GM23338 (cell line): Measurements from ENCODE around the gene SESN3. TPM values are rescaled to one million over a fixed set of nuclear protein-coding genes. Genes with fewer than 3 reads are reported as not detected.

Experiments
- ATAC-seq: fragments of 200-7000 bp; cut with Tn5 transposase; 3 replicates; pipeline ENCODE4 v1.9.1; 2020
- DNase-seq: peaks from one replicate; pipeline ENCODE4 v3.0.0-alpha.2; 2015; ENCODE audit warnings: low spot score
- H2AFZ ChIP-seq: fragments of 200-600 bp; sonication (generic); 2 replicates; pipeline ENCODE4 v1.8.0; 2016; ENCODE audit warnings: antibody characterized with exemption, mild to moderate bottlenecking, moderate library complexity
- H3F3A ChIP-seq: fragments of 200-600 bp; sonication (generic); replicated peaks from 2 replicates; pipeline ENCODE4 v1.8.0; 2017; ENCODE audit warnings: antibody characterized with exemption, mixed run types, low read depth
- H3K27ac ChIP-seq: fragments of 200-600 bp; sonication (generic); 2 replicates; pipeline ENCODE4 v1.6.1; 2016; ENCODE audit warnings: low read depth
- H3K27me3 ChIP-seq: fragments of 200-600 bp; sonication (generic); 2 replicates; pipeline ENCODE4 v1.8.0; 2016; ENCODE audit warnings: mild to moderate bottlenecking, mixed run types, moderate library complexity; ENCODE audit not compliant: insufficient read depth
- H3K36me3 ChIP-seq: fragments of 200-600 bp; sonication (generic); 2 replicates; pipeline ENCODE4 v1.8.0; 2016; ENCODE audit warnings: mild to moderate bottlenecking; ENCODE audit not compliant: insufficient read depth
- H3K4me1 ChIP-seq: fragments of 200-600 bp; sonication (generic); 2 replicates; pipeline ENCODE4 v1.8.0; 2016; ENCODE audit warnings: mild to moderate bottlenecking, moderate library complexity; ENCODE audit not compliant: insufficient read depth
- H3K4me2 ChIP-seq: fragments of 200-600 bp; sonication (generic); 2 replicates; pipeline ENCODE4 v1.7.1; 2017; ENCODE audit warnings: mixed run types
- H3K4me3 ChIP-seq: fragments of 200-600 bp; sonication (generic); 2 replicates; pipeline ENCODE4 v1.6.1; 2016; ENCODE audit warnings: mixed run types
- H3K79me2 ChIP-seq: fragments of 200-600 bp; sonication (generic); replicated peaks from 2 replicates; pipeline ENCODE4 v1.8.0; 2017; ENCODE audit warnings: mild to moderate bottlenecking; ENCODE audit not compliant: insufficient read depth
- H3K9me2 ChIP-seq: fragments of 200-600 bp; sonication (generic); 2 replicates; pipeline ENCODE4 v1.8.0; 2017; ENCODE audit not compliant: insufficient read depth
- H4K20me1 ChIP-seq: fragments of 200-600 bp; sonication (generic); replicated peaks from 2 replicates; pipeline ENCODE4 v1.8.0; 2017; ENCODE audit warnings: mild to moderate bottlenecking; ENCODE audit not compliant: insufficient read depth
- H3K27ac Mint-ChIP-seq: 2 replicates; pipeline ENCODE4 v1.8.0; 2020; ENCODE audit warnings: inconsistent platforms, mild to moderate bottlenecking, moderate library complexity, mixed read lengths
- H3K27me3 Mint-ChIP-seq: 3 replicates; pipeline ENCODE4 v1.8.0; 2022; ENCODE audit warnings: low read depth, mild to moderate bottlenecking, moderate library complexity, mixed read lengths, inconsistent platforms; ENCODE audit not compliant: insufficient read depth, poor library complexity
- H3K36me3 Mint-ChIP-seq: 3 replicates; pipeline ENCODE4 v1.8.0; 2021; ENCODE audit warnings: low read depth, mild to moderate bottlenecking, inconsistent platforms, moderate library complexity, mixed read lengths
- H3K4me1 Mint-ChIP-seq: 3 replicates; pipeline ENCODE4 v1.8.0; 2020; ENCODE audit warnings: mild to moderate bottlenecking, inconsistent platforms, mixed read lengths
- H3K4me3 Mint-ChIP-seq: 3 replicates; pipeline ENCODE4 v1.8.0; 2021; ENCODE audit warnings: moderate library complexity, mild to moderate bottlenecking, inconsistent platforms, mixed read lengths
- H3K9me3 Mint-ChIP-seq: 3 replicates; pipeline ENCODE4 v1.8.0; 2020; ENCODE audit warnings: moderate library complexity, mild to moderate bottlenecking, inconsistent platforms, mixed read lengths
- CREB1 ChIP-seq: fragments of 250-450 bp; sonication (Bioruptor Pico); IDR thresholded peaks from 2 replicates; pipeline ENCODE4 v1.5.0; 2020; ENCODE audit warnings: low read depth, mild to moderate bottlenecking, moderate library complexity
- CTCF ChIP-seq, 2 experiments: fragments of 200-600 bp in 1 of 2; sonication (generic) in 1 of 2; conservative IDR thresholded peaks; 2 replicates each; pipeline versions ENCODE4 v1.5.1 to v1.6.1; 2016 to 2017; ENCODE audit warnings: antibody characterized with exemption in 2 of 2, low read depth in 2 of 2, mild to moderate bottlenecking in 2 of 2, moderate library complexity in 1 of 2
- EZH2 ChIP-seq: fragments of 200-600 bp; sonication (generic); IDR thresholded peaks from one replicate; pipeline ENCODE4 v1.8.0; 2017; ENCODE audit warnings: antibody characterized with exemption, mild to moderate bottlenecking, low read depth; ENCODE audit not compliant: unreplicated experiment
- EZH2phosphoT487 ChIP-seq: fragments of 200-600 bp; sonication (generic); IDR thresholded peaks from one replicate; pipeline ENCODE4 v1.8.1; 2018; ENCODE audit warnings: antibody characterized with exemption; ENCODE audit not compliant: unreplicated experiment
- NANOG ChIP-seq: IDR thresholded peaks from 2 replicates; pipeline ENCODE4 v1.6.1; 2016; ENCODE audit warnings: antibody characterized with exemption, borderline replicate concordance
- POLR2AphosphoS5 ChIP-seq: IDR thresholded peaks from 2 replicates; pipeline ENCODE4 v1.6.1; 2016; ENCODE audit warnings: antibody characterized with exemption, low read depth
- REST ChIP-seq: IDR thresholded peaks from one replicate; pipeline ENCODE4 v1.6.1; 2018; ENCODE audit warnings: antibody characterized with exemption; ENCODE audit not compliant: unreplicated experiment
- STAT1 ChIP-seq: IDR thresholded peaks from one replicate; pipeline ENCODE4 v1.6.1; 2016; ENCODE audit warnings: antibody characterized with exemption; ENCODE audit not compliant: unreplicated experiment
- polyA plus RNA-seq: library from polyadenylated mRNA; unstranded; fragments of >200 nt; fragmentation: Nextera tagmentation; extraction: Ambion mirVana; gene quantifications from 2 replicates; pipeline ENCODE4 v1.2.1, GENCODE V29; 2016
- total RNA-seq: library from RNA; depleted of rRNA; stranded (reverse); fragments of >200 nt; shearing (Covaris generic); gene quantifications from 2 replicates; pipeline ENCODE4 v1.2.3, GENCODE V29; 2014

The SESN3 gene
- total and polyA plus RNA-seq, 2 experiments from 2014 or later = 5.5 to 30.5 TPM

- Histone ChIP-seq H4K20me1 (no peaks in the 10 kb centered on the region), H3K4me2 (no peak overlapping the region), H3K27me3 (peaks cover 21% of the 10 kb centered on the region), H3K27ac (no peak overlapping the region), H2AFZ (no peak overlapping the region), H3K79me2 (no peaks in the 10 kb centered on the region), H3K36me3 (no peaks in the 10 kb centered on the region), H3F3A (no peaks in the 10 kb centered on the region), H3K9me2 (peaks cover 5% of the 10 kb centered on the region; the same call in 1 of the 2 replicates), H3K4me1 (no peaks in the 10 kb centered on the region), H3K4me3 (no peak overlapping the region)
- Mint-ChIP-seq H3K36me3 (no peaks in the 10 kb centered on the region), H3K9me3 (no peaks in the 10 kb centered on the region), H3K27ac (no peak overlapping the region), H3K4me1 (no peaks in the 10 kb centered on the region), H3K27me3 (no peaks in the 10 kb centered on the region), H3K4me3 (no peak overlapping the region)
- TF ChIP-seq POLR2AphosphoS5 (no peak), CREB1 (CRISPR knock-in tag) (no peak), CTCF (conservative IDR thresholded peaks at IDR 0.05; ENCODE audit: low read depth in 2 of 2) (peak in 1 of 2 experiments; percentile 29; a peak in 1 of 4 replicates)
- ATAC-seq (no peak), DNase-seq (no peak)
Measured at GRCh38 chr11:95140397-95141033, 90.5 kb downstream of the SESN3 start.

GRCh38 chr11:95138448-95138847 is 92.6 kb downstream of the SESN3 start:
- no peak overlapping the region for H3K27ac Mint-ChIP-seq
- Histone ChIP-seq H3K4me1 (no peaks in the 10 kb centered on the region), H3K4me3 (no peak overlapping the region), H4K20me1 (0 out of 2 replicates have a peak, but pooled peaks cover 2% of the 10 kb centered on the region), H3K36me3 (no peaks in the 10 kb centered on the region), H3K27ac (no peak overlapping the region), H3F3A (no peaks in the 10 kb centered on the region), H3K9me2 (no peaks in the 10 kb centered on the region), H2AFZ (no peak overlapping the region), H3K79me2 (no peaks in the 10 kb centered on the region), H3K4me2 (no peak overlapping the region), H3K27me3 (peaks cover 11% of the 10 kb centered on the region; the same call in 1 of the 2 replicates)
- no peaks in the 10 kb centered on the region for H3K9me3 Mint-ChIP-seq
- no peak for ATAC-seq
- no peaks in the 10 kb centered on the region for H3K27me3 Mint-ChIP-seq
- H3K4me3 Mint-ChIP-seq = no peak overlapping the region
- DNase-seq = no peak
- no peaks in the 10 kb centered on the region for H3K4me1 Mint-ChIP-seq
- no peaks in the 10 kb centered on the region for H3K36me3 Mint-ChIP-seq
- TF ChIP-seq CTCF (conservative IDR thresholded peaks at IDR 0.05; ENCODE audit: low read depth in 2 of 2) = peak; percentile 12 to 42; a peak in 2 of 4 replicates
- TF ChIP-seq EZH2 = no peak

- no peak overlapping the region for H3K27ac Mint-ChIP-seq
- DNase-seq = no peak
- H3K79me2 ChIP-seq = no peaks in the 10 kb centered on the region
- no peaks in the 10 kb centered on the region for H3K4me1 ChIP-seq
- no peak overlapping the region for H3K4me3 ChIP-seq
- no peak overlapping the region for H3K27ac ChIP-seq
- no peaks in the 10 kb centered on the region for H3F3A ChIP-seq
- H3K27me3 ChIP-seq = peaks cover 10% of the 10 kb centered on the region; the same call in 1 of the 2 replicates
- H3K4me1 Mint-ChIP-seq = no peaks in the 10 kb centered on the region
- H2AFZ ChIP-seq = no peak overlapping the region
- ATAC-seq = no peak
- no peaks in the 10 kb centered on the region for H3K27me3 Mint-ChIP-seq
- no peaks in the 10 kb centered on the region for H3K9me3 Mint-ChIP-seq
- H3K36me3 ChIP-seq = no peaks in the 10 kb centered on the region
- H3K9me2 ChIP-seq = no peaks in the 10 kb centered on the region
- 0 out of 2 replicates have a peak, but pooled peaks cover 2% of the 10 kb centered on the region for H4K20me1 ChIP-seq
- no peak overlapping the region for H3K4me3 Mint-ChIP-seq
- no peaks in the 10 kb centered on the region for H3K36me3 Mint-ChIP-seq
- no peak overlapping the region for H3K4me2 ChIP-seq
- no peak for TF ChIP-seq REST
- TF ChIP-seq NANOG = no peak
- no peak for TF ChIP-seq EZH2phosphoT487
- TF ChIP-seq STAT1 = no peak
Measured at GRCh38 chr11:95137299-95137698, 93.7 kb downstream of the SESN3 start.
